H1 (cell line): Measurements from ENCODE around the gene ZBED4. TPM values are rescaled to one million over a fixed set of nuclear protein-coding genes. Genes with fewer than 3 reads are reported as not detected.

Experiments used
- CTCF ChIA-PET: fragments of 300-600 bp; sonication (Branson Sonifier 250); formaldehyde crosslinking; loops from one replicate; lab custom pipeline; 2021; ENCODE audit not compliant: partially characterized antibody; lab: Charles Lee
- POLR2A ChIA-PET: fragments of 300-600 bp; sonication (Branson Sonifier 250); formaldehyde crosslinking; loops from one replicate; lab custom pipeline; 2021; ENCODE audit warnings: inconsistent platforms; ENCODE audit not compliant: partially characterized antibody; lab: Charles Lee
- DNase-seq, 2 experiments: peaks; one replicate each; pipeline versions ENCODE4 v3.0.0 to v3.0.0-alpha.2; 2010 to 2022; ENCODE audit warnings: low spot score in 2 of 2, low read depth in 1 of 2, mixed read lengths in 1 of 2
- FAIRE-seq: peaks from 2 replicates; lab custom pipeline; 2011; peaks lifted over from hg19 to GRCh38; lab: Jason Lieb, UNC
- H2AFZ ChIP-seq: 2 replicates; pipeline ENCODE4 v1.8.1; 2012; ENCODE audit warnings: low read length, inconsistent platforms
- H2AK5ac ChIP-seq: 2 replicates; pipeline ENCODE4 v1.6.1; 2013; ENCODE audit warnings: low read depth, low read length
- H2BK120ac ChIP-seq: replicated peaks from 2 replicates; pipeline ENCODE3; 2013; ENCODE audit warnings: low read depth, low read length, inconsistent platforms
- H2BK12ac ChIP-seq: 2 replicates; pipeline ENCODE4 v1.6.1; 2013; ENCODE audit warnings: low read depth, low read length
- H2BK15ac ChIP-seq: 2 replicates; pipeline ENCODE4 v1.6.1; 2013; ENCODE audit warnings: low read length
- H2BK20ac ChIP-seq: 2 replicates; pipeline ENCODE4 v1.6.1; 2013; ENCODE audit warnings: low read length
- H2BK5ac ChIP-seq: 2 replicates; pipeline ENCODE4 v1.6.1; 2013; ENCODE audit warnings: low read depth, low read length
- H3K14ac ChIP-seq: 2 replicates; pipeline ENCODE4 v1.6.1; 2013; ENCODE audit warnings: inconsistent platforms; ENCODE audit not compliant: insufficient read length
- H3K18ac ChIP-seq: 2 replicates; pipeline ENCODE4 v1.6.1; 2013; ENCODE audit warnings: low read length; ENCODE audit errors: extremely low read depth
- H3K23ac ChIP-seq: 2 replicates; pipeline ENCODE4 v1.6.1; 2013; ENCODE audit warnings: inconsistent platforms; ENCODE audit not compliant: insufficient read length
- H3K23me2 ChIP-seq: 2 replicates; pipeline ENCODE4 v1.6.1; 2013; ENCODE audit warnings: low read depth, low read length
- H3K27ac ChIP-seq: 2 replicates; pipeline ENCODE4 v1.6.1; 2011; ENCODE audit warnings: low read depth, low read length, inconsistent platforms
- H3K27me3 ChIP-seq, 4 experiments: replicated peaks in 1 of 4; 1 replicate in 1 of 4; 2 replicates in 3 of 4; pipeline versions ENCODE4 v1.6.1 to v1.8.1; 2011 to 2013; ENCODE audit warnings: low read length in 3 of 4, mild to moderate bottlenecking in 3 of 4, inconsistent platforms in 2 of 4, mixed read lengths in 2 of 4, moderate library complexity in 1 of 4; ENCODE audit not compliant: control insufficient read depth in 3 of 4, insufficient read depth in 3 of 4; ENCODE audit errors: extremely low read depth in 1 of 4
- H3K36me3 ChIP-seq, 4 experiments: 2 replicates each; pipeline versions ENCODE4 v1.6.1 to v1.8.1; 2011 to 2013; ENCODE audit warnings: mild to moderate bottlenecking in 4 of 4, low read length in 3 of 4, moderate library complexity in 2 of 4, control low read depth in 1 of 4, inconsistent platforms in 1 of 4; ENCODE audit not compliant: insufficient read depth in 4 of 4, control insufficient read depth in 2 of 4
- H3K4ac ChIP-seq: replicated peaks from 2 replicates; pipeline ENCODE3; 2013; ENCODE audit warnings: low read length, low read depth, mixed read lengths, inconsistent platforms; ENCODE audit not compliant: insufficient read length
- H3K4me1 ChIP-seq, 4 experiments: replicated peaks in 1 of 4; 1 replicate in 1 of 4; 2 replicates in 3 of 4; pipeline versions ENCODE4 v1.6.1 to v1.8.1; 2011 to 2013; ENCODE audit warnings: low read length in 3 of 4, inconsistent platforms in 2 of 4, mixed read lengths in 1 of 4; ENCODE audit not compliant: insufficient read depth in 4 of 4, control insufficient read depth in 3 of 4
- H3K4me2 ChIP-seq, 2 experiments: 2 replicates each; pipeline versions ENCODE4 v1.6.1 to v1.8.1; 2011 to 2013; ENCODE audit warnings: low read depth in 2 of 2, low read length in 2 of 2, control low read depth in 1 of 2, inconsistent platforms in 1 of 2, mild to moderate bottlenecking in 1 of 2; ENCODE audit not compliant: insufficient read depth in 1 of 2
- H3K4me3 ChIP-seq, 4 experiments: fragments of 200-600, 300-600 bp in 1 of 4; sonication (generic), shearing (Covaris generic), sonication (Bioruptor Twin) in 1 of 4; 2 replicates each; pipeline versions ENCODE4 v1.5.1 to v1.8.1; 2011 to 2016; ENCODE audit warnings: low read length in 4 of 4, low read depth in 3 of 4, control low read depth in 2 of 4, inconsistent platforms in 2 of 4, mild to moderate bottlenecking in 2 of 4, mixed read lengths in 1 of 4, moderate library complexity in 1 of 4; ENCODE audit not compliant: insufficient read depth in 2 of 4; ENCODE audit errors: extremely low read depth in 1 of 4
- H3K56ac ChIP-seq: replicated peaks from 2 replicates; pipeline ENCODE3; 2013; ENCODE audit warnings: low read depth, mild to moderate bottlenecking, mixed read lengths, low read length, inconsistent platforms; ENCODE audit not compliant: insufficient read length
- H3K79me1 ChIP-seq: 2 replicates; pipeline ENCODE4 v1.6.1; 2013; ENCODE audit warnings: low read depth, low read length, control low read depth
- H3K79me2 ChIP-seq, 2 experiments: 2 replicates each; pipeline versions ENCODE4 v1.6.1 to v1.8.1; 2012 to 2013; ENCODE audit warnings: low read length in 2 of 2, mild to moderate bottlenecking in 2 of 2, inconsistent platforms in 1 of 2; ENCODE audit not compliant: insufficient read depth in 2 of 2, control insufficient read depth in 1 of 2
- H3K9ac ChIP-seq, 4 experiments: replicated peaks in 1 of 4; 1 replicate in 1 of 4; 2 replicates in 3 of 4; pipeline versions ENCODE4 v1.6.1 to v1.8.1; 2011 to 2013; ENCODE audit warnings: low read depth in 3 of 4, low read length in 3 of 4, control low read depth in 2 of 4, mild to moderate bottlenecking in 2 of 4, moderate library complexity in 2 of 4, inconsistent platforms in 1 of 4; ENCODE audit errors: extremely low read depth in 1 of 4
- H3K9me3 ChIP-seq, 2 experiments: 2 replicates each; pipeline versions ENCODE4 v1.6.1 to v1.8.1; 2012 to 2013; ENCODE audit warnings: mild to moderate bottlenecking in 2 of 2, moderate library complexity in 2 of 2, control low read depth in 1 of 2, inconsistent platforms in 1 of 2, low read depth in 1 of 2, low read length in 1 of 2, mixed read lengths in 1 of 2; ENCODE audit not compliant: insufficient read depth in 2 of 2
- H4K20me1 ChIP-seq, 2 experiments: replicated peaks in 1 of 2; 2 replicates each; pipeline versions ENCODE3 to v1.8.1; 2011 to 2013; ENCODE audit warnings: inconsistent platforms in 2 of 2, low read length in 2 of 2, mild to moderate bottlenecking in 1 of 2; ENCODE audit not compliant: insufficient read depth in 2 of 2, control insufficient read depth in 1 of 2
- H4K5ac ChIP-seq: 2 replicates; pipeline ENCODE4 v1.6.1; 2013; ENCODE audit warnings: low read length, low read depth, mixed read lengths, inconsistent platforms; ENCODE audit not compliant: insufficient read length
- H4K8ac ChIP-seq: 2 replicates; pipeline ENCODE4 v1.8.0; 2013; ENCODE audit warnings: mild to moderate bottlenecking, moderate library complexity, low read length, inconsistent platforms; ENCODE audit not compliant: insufficient read depth; ENCODE audit errors: extremely low read depth
- H4K91ac ChIP-seq: replicated peaks from 2 replicates; pipeline ENCODE3; 2013; ENCODE audit warnings: low read length, mixed read lengths, inconsistent platforms; ENCODE audit not compliant: insufficient read length
- CBX5 ChIP-seq: fragments of 300-800, 300-1000 bp; sonication (generic); IDR thresholded peaks from 2 replicates; pipeline ENCODE4 v1.7.1; 2016; ENCODE audit warnings: antibody characterized with exemption, low read length, low read depth
- E2F6 ChIP-seq: IDR thresholded peaks from 2 replicates; pipeline ENCODE4 v1.6.1; 2012; ENCODE audit warnings: inconsistent platforms
- JUN ChIP-seq: IDR thresholded peaks from 2 replicates; pipeline ENCODE4 v1.6.1; 2011; ENCODE audit warnings: low read depth, mild to moderate bottlenecking, improper control_type of control experiment, low read length
- KDM4A ChIP-seq: IDR thresholded peaks from one replicate; pipeline ENCODE4 v1.7.1; 2012; ENCODE audit warnings: low read depth, mild to moderate bottlenecking, moderate library complexity, low read length, inconsistent platforms; ENCODE audit not compliant: severe bottlenecking
- NANOG ChIP-seq: IDR thresholded peaks from 2 replicates; pipeline ENCODE4 v1.6.1; 2011; ENCODE audit warnings: low read length, low read depth, mild to moderate bottlenecking, inconsistent platforms; ENCODE audit not compliant: insufficient read depth, poor library complexity, severe bottlenecking
- POU5F1 ChIP-seq: IDR thresholded peaks from 2 replicates; pipeline ENCODE4 v1.6.1; 2011; ENCODE audit warnings: low read depth, mild to moderate bottlenecking, low read length, moderate library complexity
- RNF2 ChIP-seq: fragments of 200-900, 300-1000 bp; sonication (generic); IDR thresholded peaks from 2 replicates; pipeline ENCODE4 v1.7.1; 2016; ENCODE audit warnings: borderline replicate concordance, low read depth, mild to moderate bottlenecking, antibody characterized with exemption, low read length; ENCODE audit not compliant: poor library complexity, severe bottlenecking; ENCODE audit errors: missing control alignments
- SP1 ChIP-seq: IDR thresholded peaks from 2 replicates; pipeline ENCODE4 v1.6.1; 2011; ENCODE audit warnings: low read depth, low read length
- WGBS, 2 experiments: shearing (Covaris generic) in 1 of 2; methylation state at CpG; one replicate each; pipeline versions ENCODE4 v1.1.6 to v1.1.7; 2013 to 2015; ENCODE audit warnings: low lambda C conversion rate in 2 of 2, mixed read lengths in 2 of 2, inconsistent platforms in 1 of 2, low coverage in 1 of 2, missing lambda C conversion rate in 1 of 2; ENCODE audit not compliant: insufficient replicate concordance in 2 of 2, insufficient coverage in 1 of 2, insufficient read length in 1 of 2; ENCODE audit errors: extremely low coverage in 1 of 2, missing lambda C conversion rate in 1 of 2; 5-methylcytosine and 5-hydroxymethylcytosine counted together
- polyA plus RNA-seq, 7 experiments: library from polyadenylated mRNA; depleted of rRNA in 3 of 7; stranded (reverse) in 5 of 7; unstranded in 2 of 7; fragments of >200 nt in 5 of 7; fragments of 200-250 nt in 2 of 7; gene quantifications; 1 replicate in 5 of 7; 2 replicates in 1 of 7; 4 replicates in 1 of 7; pipeline versions ENCODE4 v1.2.1 to v1.2.3, GENCODE V29; 2011 to 2013; ENCODE audit warnings: missing spikeins in 2 of 7, mixed read lengths in 2 of 7
- total RNA-seq: library from RNA; stranded (reverse); fragmentation: NEBNext Ultra II Directional; extraction: Animal tissue kit (Norgen Biotek cat#: 25700); gene quantifications from 2 replicates; pipeline ENCODE4 v1.2.1, GENCODE V29; 2021

Gene ZBED4
- total and polyA plus RNA-seq, 2 of the 8 experiments (the other 6 are each of a cell fraction or from before 2014, with no cell fraction given), result 11.0 to 28.3 TPM

GRCh38 chr22:49927483-49928184 is 74.0 kb downstream of the ZBED4 start:
- Histone ChIP-seq H3K79me2 (no peaks in the 10 kb centered on the region), H3K4me2 (no peak overlapping the region), H4K8ac (peak overlapping the region; percentile 35; the same call in 1 of the 2 replicates), H3K9ac (no peak overlapping the region), H4K5ac (no peak overlapping the region), H2BK15ac (no peak overlapping the region), H3K4me3 (no peak overlapping the region), H3K9me3 (no peaks in the 10 kb centered on the region), H3K56ac (no peak overlapping the region), H3K18ac (no peak overlapping the region), H3K4me1 (peaks cover 0 to 3% (median 0%) of the 10 kb centered on the region in 4 experiments; a peak in 1 of 7 replicates), H3K36me3 (no peaks in the 10 kb centered on the region; a peak in 2 of 8 replicates), H2BK12ac (no peak overlapping the region), H4K91ac (no peak overlapping the region), H4K20me1 (peaks cover 2 to 4% of the 10 kb centered on the region in 2 experiments), H2BK120ac (no peak overlapping the region), H3K23me2 (peaks cover 3% of the 10 kb centered on the region; the same call in 1 of the 2 replicates), H2AFZ (no peak overlapping the region), H3K27me3 (peaks cover 0 to 12% (median 10%) of the 10 kb centered on the region in 4 experiments; a peak in 6 of 7 replicates), H3K14ac (no peak overlapping the region), H3K27ac (no peak overlapping the region), H3K79me1 (no peaks in the 10 kb centered on the region; the same call in 1 of the 2 replicates), H2AK5ac (no peak overlapping the region), H2BK5ac (no peak overlapping the region), H2BK20ac (no peak overlapping the region), H3K4ac (no peak overlapping the region), H3K23ac (no peak overlapping the region)
- FAIRE-seq (no peak), DNase-seq (no peak)
- POLR2A ChIA-PET, result no interaction called here
- CTCF ChIA-PET, result interaction anchor here (1.0 to 1.6 kb wide), 2 partner anchors 103 to 109 kb away, joined by 3 to 4 read pairs; no protein-coding TSS in a partner anchor
- WGBS, 2 experiments, result 84% methylated on average over 26 of the region's 26 CpGs; no CpG with 5 or more reads in 1 of the 2 experiments
- no peak for TF ChIP-seq CBX5
- no peak for TF ChIP-seq NANOG
- no peak for TF ChIP-seq JUN
- no peak for TF ChIP-seq POU5F1
- no peak for TF ChIP-seq E2F6
- TF ChIP-seq KDM4A, result no peak
- TF ChIP-seq RNF2, result no peak
- TF ChIP-seq SP1, result no peak
